HG03460 (cell line): ENCODE data around the gene CARD11.

Experiments
- ATAC-seq: cut with Tn5 transposase; IDR thresholded peaks from one replicate; pipeline ENCODE4 v1.9.1; 2021; ENCODE audit not compliant: unreplicated experiment

The CARD11 gene

GRCh38 chr7:2945171-2945570 lies 98.5 kb downstream of the CARD11 start:
- no peak for ATAC-seq

GRCh38 chr7:2944739-2945138 lies 98.9 kb downstream of the CARD11 start:
- ATAC-seq, result no peak

GRCh38 chr7:2943851-2944601 lies 99.6 kb downstream of the CARD11 start:
- ATAC-seq, result no peak

- ATAC-seq, result no peak
Observed at GRCh38 chr7:2941216-2941859, 102.3 kb downstream of the CARD11 start.

- ATAC-seq, result no peak
Observed at GRCh38 chr7:2940466-2940865, 103.2 kb downstream of the CARD11 start.

GRCh38 chr7:2939193-2939885 lies 104.3 kb downstream of the CARD11 start:
- ATAC-seq, result no peak

- no peak for ATAC-seq
Observed at GRCh38 chr7:2938514-2939192, 105.0 kb downstream of the CARD11 start.

GRCh38 chr7:2937701-2938513 lies 105.8 kb downstream of the CARD11 start:
- no peak for ATAC-seq

- no peak for ATAC-seq
Observed at GRCh38 chr7:2936891-2937580, 106.6 kb downstream of the CARD11 start.

- no peak for ATAC-seq
Observed at GRCh38 chr7:2936301-2936700, 107.4 kb downstream of the CARD11 start.

GRCh38 chr7:2934984-2935740 lies 108.5 kb downstream of the CARD11 start:
- ATAC-seq, result no peak

- ATAC-seq, result no peak
Observed at GRCh38 chr7:2934211-2934731, 109.4 kb downstream of the CARD11 start.

GRCh38 chr7:2932402-2933251 lies 111.0 kb downstream of the CARD11 start:
- ATAC-seq, result no peak

- ATAC-seq, result no peak
Observed at GRCh38 chr7:2931034-2931415, 112.6 kb downstream of the CARD11 start.

GRCh38 chr7:2930310-2931033 lies 113.2 kb downstream of the CARD11 start:
- no peak for ATAC-seq

GRCh38 chr7:2929321-2930201 lies 114.1 kb downstream of the CARD11 start:
- ATAC-seq, result no peak
